Regular cardiac myocyte (primary cell): ENCODE results near the gene OR10J4. TPM values are rescaled to one million over a fixed set of nuclear protein-coding genes. Genes with fewer than 3 reads are reported as not detected.

Experiments used
- total RNA-seq: library from RNA; depleted of rRNA; stranded (reverse); fragments of >200 nt; gene quantifications from 2 replicates; pipeline ENCODE4 v1.2.3, GENCODE V29; 2014

OR10J4 gene
- total RNA-seq: not detected in 2 replicates

GRCh38 chr1:159431904-159432303, at the start of gene OR10J4:
OR10J4 (plus strand) TSS chr1:159432204.

GRCh38 chr1:159439422-159439821, 7.4 kb downstream of the OR10J4 start, which contains the start of gene OR10J1:
OR10J1 (plus strand) TSS chr1:159439722; CDS start chr1:159439792, 70 bp downstream.

Other genes starting within 250 kb of the OR10J4 start
- not detected in 2 replicates for gene ACKR1, start 227.3 kb upstream of the OR10J4 start, total RNA-seq
- gene FCER1A, start 129.9 kb upstream of the OR10J4 start, total RNA-seq: not detected in 2 replicates
- gene OR10J1, start 7.5 kb downstream of the OR10J4 start, total RNA-seq: not detected in 2 replicates
- not detected in 2 replicates for gene OR10J5, start 103.8 kb downstream of the OR10J4 start, total RNA-seq
- not detected in 2 replicates for gene APCS, start 155.6 kb downstream of the OR10J4 start, total RNA-seq